Measurements from ENCODE around the gene THNSL1.
A peak's percentile ranks its signal among the peaks of the same experiment; 100 is the strongest.

The THNSL1 gene

GRCh38 chr10:25017661-25018060, 1.2 kb downstream of the THNSL1 start:
- peak overlapping the region; percentile 70 for H3K4me3 ChIP-seq (replicated peaks; ENCODE audit: low read depth, low read length)
- TF ChIP-seq CTCF (IDR thresholded peaks at IDR 0.05; ENCODE audit: low read length, missing control alignments) = no peak
- no peak for DNase-seq (ENCODE audit: low read depth)

- TF ChIP-seq CTCF (IDR thresholded peaks at IDR 0.05; ENCODE audit: low read length, missing control alignments) = no peak
- no peak for DNase-seq (ENCODE audit: low read depth)
Observed at GRCh38 chr10:25018703-25019102, 2.3 kb downstream of the THNSL1 start.

GRCh38 chr10:25023278-25023677, 6.9 kb downstream of the THNSL1 start:
- DNase-seq (ENCODE audit: low read depth) = peak; percentile 17
- no peak for TF ChIP-seq CTCF (IDR thresholded peaks at IDR 0.05; ENCODE audit: low read length, missing control alignments)
- no peak overlapping the region for H3K4me3 ChIP-seq (replicated peaks; ENCODE audit: low read depth, low read length)

More at GRCh38 chr10:25018703-25019102, 2.3 kb downstream of the THNSL1 start:
- H3K4me3 ChIP-seq (replicated peaks; ENCODE audit: low read depth, low read length) = no peak overlapping the region

GRCh38 chr10:25024528-25024927, 8.1 kb downstream of the THNSL1 start:
- no peak for DNase-seq (ENCODE audit: low read depth)
- TF ChIP-seq CTCF (IDR thresholded peaks at IDR 0.05; ENCODE audit: low read length, missing control alignments) = no peak

GRCh38 chr10:25026463-25026862, 10.1 kb downstream of the THNSL1 start:
- peak; percentile 51 for DNase-seq (ENCODE audit: low read depth)
- H3K4me3 ChIP-seq (replicated peaks; ENCODE audit: low read depth, low read length) = no peak overlapping the region
- peak; percentile 27 for TF ChIP-seq CTCF (IDR thresholded peaks at IDR 0.05; ENCODE audit: low read length, missing control alignments)

More at GRCh38 chr10:25024528-25024927, 8.1 kb downstream of the THNSL1 start:
- H3K4me3 ChIP-seq (replicated peaks; ENCODE audit: low read depth, low read length) = no peak overlapping the region

- H3K4me3 ChIP-seq (replicated peaks; ENCODE audit: low read depth, low read length) = no peak overlapping the region
- TF ChIP-seq CTCF (IDR thresholded peaks at IDR 0.05; ENCODE audit: low read length, missing control alignments) = no peak
- no peak for DNase-seq (ENCODE audit: low read depth)
Observed at GRCh38 chr10:25028711-25029110, 12.3 kb downstream of the THNSL1 start.

- no peak for DNase-seq (ENCODE audit: low read depth)
- TF ChIP-seq CTCF (IDR thresholded peaks at IDR 0.05; ENCODE audit: low read length, missing control alignments) = no peak
- no peak overlapping the region for H3K4me3 ChIP-seq (replicated peaks; ENCODE audit: low read depth, low read length)
Observed at GRCh38 chr10:25029519-25029918, 13.1 kb downstream of the THNSL1 start.
